ENCODE results near the gene RASAL1.
A peak's percentile ranks its signal among the peaks of the same experiment; 100 is the strongest.

RASAL1 gene

DNA sequence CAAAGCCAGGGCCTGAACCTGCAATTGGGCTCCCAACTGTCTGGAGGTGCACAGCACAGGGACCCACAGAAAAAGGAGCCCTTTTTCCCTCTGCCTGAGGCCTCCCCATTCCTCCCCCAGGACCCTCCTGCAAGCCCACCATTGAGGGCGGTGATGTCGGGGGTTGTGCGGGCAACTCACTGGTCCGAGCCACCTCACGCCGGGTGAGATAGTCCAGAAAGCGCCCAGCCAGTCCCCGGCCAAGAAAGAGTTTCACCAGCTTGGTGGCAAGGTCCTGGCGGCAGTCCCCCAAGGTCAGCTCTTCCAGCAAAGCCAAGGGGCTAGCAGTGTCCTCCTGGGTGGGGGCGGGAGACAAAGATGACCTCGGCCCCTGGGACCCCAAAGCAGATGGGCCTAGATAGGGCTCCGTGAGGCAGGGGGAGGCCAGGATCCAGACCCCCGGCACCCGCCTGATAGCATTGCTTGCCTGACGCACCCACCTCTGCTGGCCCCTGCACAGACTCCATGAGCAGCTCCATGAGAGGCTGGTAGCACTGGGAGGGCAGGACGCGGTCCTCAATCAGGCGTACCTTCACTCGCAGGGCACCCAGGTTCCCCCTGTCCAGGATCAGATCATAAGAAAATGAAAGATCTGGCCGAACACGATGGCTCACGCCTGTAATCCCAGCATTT, 20.0 kb downstream of the RASAL1 start:
- DNase-seq (ENCODE audit: low read depth in 2 of 2): no peak

DNA sequence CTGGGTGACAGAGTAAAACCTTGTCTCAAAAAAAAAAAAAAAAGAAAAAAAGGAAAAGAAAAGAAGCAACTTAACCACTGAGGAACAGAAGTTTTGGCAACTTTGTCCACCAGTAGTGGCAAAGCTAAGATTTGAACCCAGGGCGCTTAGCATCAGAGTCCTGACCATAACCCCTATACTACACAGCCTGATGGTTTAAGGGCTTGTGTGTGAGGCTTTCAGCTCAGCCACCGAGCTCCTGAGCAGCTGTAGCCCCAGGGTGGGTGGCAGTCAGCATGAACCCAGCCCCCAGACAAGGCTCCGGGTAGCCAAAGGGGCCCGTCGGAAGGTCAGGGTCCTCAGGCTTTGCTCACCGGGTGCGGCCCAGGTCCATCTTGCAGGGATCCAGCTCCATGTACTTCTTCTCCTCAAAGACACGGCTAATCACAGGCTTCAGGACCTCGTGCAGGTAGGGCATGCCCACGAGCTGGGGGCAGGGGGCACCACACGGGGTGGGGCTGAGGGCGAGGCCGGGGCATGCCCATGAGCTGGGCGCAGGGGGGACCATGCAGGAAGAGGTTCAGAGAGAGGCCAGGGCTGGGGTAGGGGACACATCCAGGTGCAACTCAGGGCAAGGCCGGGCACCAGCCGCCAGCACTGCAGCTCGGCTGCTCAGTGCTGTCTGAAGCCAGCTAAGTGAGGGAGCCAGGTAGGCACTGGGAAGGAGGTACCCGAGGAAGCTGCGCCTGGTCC, 20.9 kb downstream of the RASAL1 start:
- DNase-seq (ENCODE audit: low read depth in 2 of 2): no peak

DNA sequence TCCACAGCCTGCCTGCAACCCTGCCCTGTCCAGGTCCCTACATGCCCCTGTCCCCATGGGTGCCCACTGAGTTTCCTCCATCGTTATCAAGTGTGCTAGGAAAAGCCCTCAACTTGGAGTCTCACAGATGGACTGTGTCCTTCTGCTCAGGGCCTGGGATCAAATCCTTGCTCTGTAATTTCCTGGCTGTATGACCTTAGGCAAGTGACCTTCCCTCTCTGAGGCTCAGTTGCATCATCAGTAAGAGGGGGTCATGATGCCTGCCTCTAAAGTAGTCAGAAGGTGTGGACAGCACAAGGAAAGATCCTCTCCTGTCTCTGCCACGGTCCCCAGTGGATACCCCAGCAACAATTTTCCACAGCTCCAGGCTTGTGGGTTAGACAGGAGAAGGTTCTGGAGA, 22.2 kb downstream of the RASAL1 start:
- no peak for DNase-seq (ENCODE audit: low read depth in 2 of 2)

DNA sequence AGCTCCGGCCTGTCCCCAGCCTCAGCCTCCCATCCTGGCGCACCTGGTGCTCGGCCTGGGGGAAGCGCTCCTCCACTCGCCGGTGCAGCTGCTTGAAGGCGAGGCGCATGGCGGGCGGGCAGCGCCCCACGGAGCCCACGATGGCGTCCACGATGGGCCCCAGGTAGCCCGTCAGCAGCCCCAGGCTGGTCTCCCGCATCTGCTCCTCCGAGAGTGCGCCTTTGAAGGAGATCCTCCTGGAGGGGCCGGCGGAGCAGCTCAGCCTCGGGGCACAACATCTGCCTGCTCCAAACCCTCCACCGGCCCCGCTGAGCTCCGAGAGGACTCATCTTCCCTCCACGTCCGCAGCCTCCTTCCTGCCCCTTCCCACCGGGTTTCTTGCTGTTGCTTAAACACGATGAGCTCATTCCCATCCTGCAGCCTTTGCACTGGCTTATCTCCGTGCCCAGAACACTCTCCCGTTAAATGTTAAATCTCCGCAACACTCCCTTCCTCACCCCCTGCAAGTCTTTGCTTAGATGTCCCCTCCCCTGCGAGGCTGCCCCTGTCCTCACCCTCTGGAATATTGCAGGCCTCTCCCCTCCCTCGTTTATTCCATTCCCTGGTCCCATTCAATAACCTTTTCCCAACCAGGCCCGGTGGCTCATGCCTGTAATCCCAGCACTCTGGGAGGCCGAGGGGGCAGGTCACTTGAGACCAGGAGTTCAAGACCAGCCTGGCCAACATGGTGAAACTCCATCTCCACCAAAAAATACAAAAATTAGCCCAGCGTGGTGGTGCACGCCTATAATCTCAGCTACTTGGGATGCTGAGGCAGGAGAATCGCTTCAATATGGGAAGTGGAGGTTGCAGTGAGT, 23.3 kb downstream of the RASAL1 start:
- DNase-seq (ENCODE audit: low read depth in 2 of 2): no peak

DNA sequence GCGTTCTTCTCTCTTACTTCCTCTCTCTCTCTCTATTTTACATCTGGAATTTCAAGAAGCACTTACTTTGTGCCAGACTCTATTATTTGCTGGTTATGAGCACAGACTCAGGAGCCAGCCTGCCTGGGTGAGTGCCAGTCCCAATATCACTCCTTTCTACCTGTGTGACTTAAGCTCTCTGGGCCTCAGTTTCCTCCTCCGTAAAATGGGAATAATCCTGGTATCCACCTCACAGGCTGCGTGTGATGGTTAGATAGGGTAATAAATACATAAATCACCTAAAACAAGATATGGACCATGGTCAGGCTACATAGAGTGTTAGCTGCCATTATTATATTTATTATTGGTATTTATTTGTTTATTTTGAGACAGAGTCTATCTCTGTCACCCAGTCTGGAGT, 24.3 kb downstream of the RASAL1 start:
- no peak for DNase-seq (ENCODE audit: low read depth in 2 of 2)

DNA sequence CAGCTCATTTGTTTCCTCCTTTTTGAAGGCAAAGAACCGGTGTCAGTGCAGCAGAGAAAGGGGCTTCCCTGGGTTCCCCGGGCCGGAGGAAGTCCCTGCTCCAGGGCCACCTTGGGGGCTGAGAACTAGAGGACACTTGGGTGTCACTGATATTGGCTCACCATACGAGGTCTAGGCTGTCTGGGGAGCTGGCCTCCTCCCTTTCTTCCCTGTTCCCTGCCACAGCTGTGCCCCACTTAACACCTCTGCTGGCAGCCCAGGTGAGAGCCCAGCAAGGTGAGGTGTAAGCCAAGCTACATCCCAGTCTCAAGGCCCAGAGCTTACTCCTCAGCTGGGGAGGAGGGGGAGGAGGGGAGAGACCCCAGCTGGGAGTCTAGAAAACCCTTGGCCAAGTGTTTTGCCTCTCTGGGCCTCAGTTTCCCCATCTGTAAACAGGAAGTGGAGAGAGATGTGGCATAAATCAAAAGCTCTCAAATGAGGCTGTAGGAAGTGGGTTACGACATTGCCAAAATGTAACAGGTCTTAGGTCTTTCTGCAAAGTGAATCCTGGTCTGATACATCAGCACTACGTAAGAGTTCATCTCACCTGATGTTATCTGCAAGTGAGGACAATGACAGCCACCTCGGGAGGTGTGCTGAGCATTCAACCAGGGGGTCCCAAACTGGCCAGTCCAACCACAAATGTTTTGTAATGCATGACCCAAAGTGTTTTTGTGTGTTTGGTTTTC, 25.5 kb downstream of the RASAL1 start:
- DNase-seq (ENCODE audit: low read depth in 2 of 2): no peak

DNA sequence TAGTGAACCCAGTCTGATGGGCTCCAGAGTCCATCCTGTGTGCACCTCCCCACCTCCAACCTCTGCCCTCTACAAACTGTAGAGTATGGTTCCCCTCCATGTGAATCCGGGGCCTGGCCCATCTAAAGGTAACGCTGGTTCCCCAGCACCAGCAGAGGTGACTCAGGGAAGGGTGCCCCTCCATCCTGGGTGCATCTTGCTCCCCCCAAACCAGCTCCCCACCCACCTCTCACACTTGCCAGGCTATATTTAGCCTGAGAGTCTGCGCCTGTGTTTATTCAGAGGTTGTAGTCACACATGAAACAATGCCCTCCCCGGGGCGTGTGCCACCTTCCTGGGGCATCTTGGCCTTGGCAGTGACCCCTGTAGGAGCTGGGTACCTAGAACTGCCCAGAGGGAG, 26.2 kb downstream of the RASAL1 start:
- DNase-seq (ENCODE audit: low read depth in 2 of 2): no peak

DNA sequence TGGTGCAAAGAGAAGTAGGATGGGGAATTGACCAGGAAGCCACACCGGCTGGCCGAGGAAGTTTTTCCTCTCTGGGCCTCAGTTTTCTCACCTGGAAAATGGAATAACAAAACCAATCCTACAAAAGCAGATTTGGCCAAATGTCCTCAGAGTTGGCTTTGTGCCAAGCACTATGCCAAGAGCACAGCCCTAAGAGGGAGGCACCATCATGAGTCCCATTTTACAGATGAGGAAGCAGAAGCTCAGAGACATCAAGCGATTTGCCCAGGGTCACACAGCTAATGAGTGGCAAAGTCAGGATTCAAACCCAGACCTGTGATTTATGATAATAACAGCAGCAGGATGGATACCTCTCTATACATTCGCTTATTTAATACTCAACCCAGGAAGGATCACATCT, 27.3 kb downstream of the RASAL1 start:
- DNase-seq (ENCODE audit: low read depth in 2 of 2): no peak

DNA sequence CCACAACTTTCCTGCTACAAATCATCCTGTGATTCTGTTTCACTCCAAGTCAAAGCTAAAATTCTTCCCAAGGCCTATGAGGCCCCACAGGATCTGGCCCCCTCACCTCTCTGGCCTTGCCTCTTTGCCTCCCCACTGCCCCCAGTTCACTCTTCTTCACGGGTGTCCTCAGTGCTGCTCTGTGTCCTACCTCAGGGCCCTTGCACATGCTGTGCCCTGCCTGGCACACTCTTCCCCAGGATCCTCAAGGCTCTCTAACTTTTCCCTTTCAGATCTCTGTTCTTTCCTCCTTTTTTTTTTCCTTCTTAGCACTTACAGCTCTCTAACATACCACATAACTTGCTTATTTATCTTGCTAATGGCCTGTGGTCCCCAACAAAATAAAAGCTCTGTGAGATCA, 29.2 kb downstream of the RASAL1 start:
- no peak for DNase-seq (ENCODE audit: low read depth in 2 of 2)

DNA sequence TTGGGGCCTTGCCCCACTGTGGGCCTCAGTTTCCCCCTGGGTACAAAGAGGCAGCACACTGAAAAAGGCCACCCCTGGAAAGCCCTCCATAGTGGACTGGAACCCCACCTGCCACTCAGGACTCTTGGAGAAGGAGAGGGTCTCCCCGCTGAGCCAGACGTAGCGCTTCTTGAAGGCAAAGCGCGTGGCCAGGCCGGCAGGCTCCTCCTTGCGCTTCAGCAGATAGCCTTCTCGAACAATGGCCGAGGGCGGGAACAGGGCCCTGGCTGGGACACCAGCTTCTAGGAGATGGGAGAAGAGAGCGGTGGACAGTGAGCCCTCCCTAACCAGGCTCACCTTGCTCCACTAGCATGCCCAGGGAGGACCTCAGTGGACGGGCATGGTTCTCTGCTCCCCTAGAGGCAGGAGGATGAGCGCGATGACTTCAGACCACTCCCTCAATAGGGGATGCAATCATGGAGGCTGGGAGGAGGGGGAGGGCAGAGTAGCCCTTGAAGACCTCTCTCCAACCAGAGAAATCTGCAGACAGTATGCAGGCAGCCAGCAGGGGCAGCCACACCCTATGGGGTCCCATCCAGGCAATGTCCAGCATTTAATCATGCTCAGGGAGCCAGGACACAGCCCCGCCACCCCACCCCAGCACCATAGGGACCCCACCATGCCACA, 29.8 kb downstream of the RASAL1 start:
- DNase-seq (ENCODE audit: low read depth in 2 of 2): no peak

DNA sequence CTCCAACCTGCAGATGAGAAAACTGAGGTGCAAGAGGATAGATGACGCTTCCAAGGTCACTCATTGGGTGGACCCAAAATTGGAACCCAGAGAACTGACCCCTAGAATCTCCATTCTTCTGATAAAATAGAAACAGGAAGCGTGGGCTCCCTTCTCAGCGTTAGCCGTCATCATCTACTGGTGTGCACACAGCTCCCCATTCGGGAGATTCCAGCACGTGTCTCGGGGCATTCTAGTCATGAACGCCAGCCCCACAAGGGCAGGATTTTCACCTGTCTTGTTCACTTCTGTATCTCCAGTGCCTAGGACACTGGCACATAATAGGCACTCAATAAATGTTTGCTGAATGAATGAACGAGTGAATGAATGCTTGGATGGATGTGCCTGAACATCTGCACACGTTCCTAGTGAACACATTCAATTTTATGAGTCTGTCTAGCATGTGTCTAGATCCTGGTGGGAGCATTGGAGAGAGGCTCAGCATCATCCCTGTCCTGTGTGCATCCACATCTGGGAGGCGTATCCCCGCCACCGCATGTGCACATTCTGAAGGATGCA, 30.5 kb downstream of the RASAL1 start:
- DNase-seq (ENCODE audit: low read depth in 2 of 2): no peak

DNA sequence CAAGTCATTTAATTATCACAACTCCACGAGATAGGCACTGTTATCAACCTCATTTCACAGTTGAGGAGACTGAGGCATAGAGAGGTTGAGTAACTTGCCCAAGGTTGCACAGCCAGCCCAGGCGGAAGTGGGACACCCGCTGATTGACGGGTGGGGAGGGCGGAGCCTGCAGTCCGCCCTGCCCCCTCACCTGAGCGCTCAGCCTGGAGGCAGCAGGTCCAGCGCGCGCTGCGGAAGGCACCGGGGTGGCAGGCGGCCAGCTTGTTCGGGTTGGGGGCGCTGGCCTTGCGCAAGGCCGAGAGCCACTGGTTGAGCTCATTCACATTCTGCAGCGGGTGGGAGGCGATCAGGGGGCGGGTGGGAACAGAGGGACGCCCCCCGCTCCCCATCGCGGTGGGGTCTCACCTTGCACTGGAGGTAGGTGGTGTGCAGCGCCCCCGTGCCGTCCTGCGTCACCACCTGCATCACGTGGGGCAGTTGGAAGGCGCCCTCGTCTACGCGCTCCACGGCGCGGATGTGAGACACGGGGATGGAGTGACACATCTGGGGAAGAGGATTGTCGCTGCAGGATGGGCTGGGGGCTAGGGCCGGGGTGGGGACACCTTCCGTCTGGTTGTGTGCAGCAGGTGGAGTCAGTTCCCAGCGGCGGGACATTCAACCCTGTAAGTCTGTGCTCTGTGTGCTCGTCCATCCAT, 31.7 kb downstream of the RASAL1 start:
- peak in 1 of 2 donors; percentile 30 for DNase-seq (ENCODE audit: low read depth in 2 of 2)

DNA sequence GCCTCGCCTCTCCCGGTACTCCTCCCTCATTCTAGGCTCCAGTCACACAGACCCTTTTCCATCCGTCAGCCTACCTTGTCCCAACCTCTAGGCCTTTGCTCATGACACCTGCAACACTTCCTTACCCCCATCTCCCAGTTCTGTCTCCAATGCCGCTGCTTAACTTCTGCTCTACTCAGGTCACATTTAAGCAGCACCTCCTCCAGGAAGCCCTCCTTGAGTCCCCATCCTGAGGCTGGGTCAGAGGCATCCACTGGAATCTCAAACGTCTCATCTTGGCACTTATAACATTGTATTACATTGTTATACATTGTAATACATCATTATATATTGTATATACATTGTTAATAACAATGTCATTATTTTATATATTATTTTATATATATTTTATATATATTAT, 32.8 kb downstream of the RASAL1 start:
- DNase-seq (ENCODE audit: low read depth in 2 of 2): no peak

DNA sequence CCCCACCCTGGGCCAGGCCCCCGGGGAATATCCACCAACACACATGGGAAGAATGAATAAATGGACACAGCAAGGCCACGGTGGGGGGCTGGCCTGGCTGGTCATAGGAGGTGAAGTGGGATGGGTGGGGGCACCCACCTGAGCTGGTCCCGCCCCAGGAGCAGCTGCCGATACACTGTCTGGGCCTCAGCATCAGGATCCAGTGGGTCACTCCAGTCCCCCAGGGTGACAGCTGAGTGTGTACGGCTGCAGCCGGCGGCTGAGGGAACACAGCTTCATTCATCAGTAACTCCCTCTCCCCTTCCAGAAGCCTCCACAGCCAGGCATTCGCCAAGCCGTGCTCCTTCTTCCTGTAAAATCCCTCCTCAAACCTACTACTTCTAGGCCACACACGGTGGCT, 33.8 kb downstream of the RASAL1 start:
- DNase-seq (ENCODE audit: low read depth in 2 of 2): no peak

DNA sequence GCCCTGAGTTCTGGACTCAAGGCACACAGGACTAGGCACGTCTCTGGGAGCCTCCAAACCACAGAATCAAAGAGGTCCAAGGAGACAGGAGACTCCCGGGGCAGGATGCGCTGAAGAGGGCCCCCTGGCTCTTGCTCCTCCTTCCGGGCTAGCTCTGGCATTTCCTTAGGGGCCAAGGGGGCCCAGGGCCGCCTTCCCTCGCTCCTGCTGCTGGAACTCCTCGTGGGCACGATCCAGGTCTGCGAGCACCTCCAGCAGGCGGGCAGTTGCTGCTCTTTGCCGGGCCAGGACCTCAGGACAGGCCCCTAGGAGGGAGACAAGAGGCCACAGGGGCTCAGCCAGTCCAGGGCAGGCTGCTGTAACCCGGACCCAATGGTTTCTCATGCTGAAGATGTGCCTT, 35.8 kb downstream of the RASAL1 start:
- no peak for DNase-seq (ENCODE audit: low read depth in 2 of 2)

DNA sequence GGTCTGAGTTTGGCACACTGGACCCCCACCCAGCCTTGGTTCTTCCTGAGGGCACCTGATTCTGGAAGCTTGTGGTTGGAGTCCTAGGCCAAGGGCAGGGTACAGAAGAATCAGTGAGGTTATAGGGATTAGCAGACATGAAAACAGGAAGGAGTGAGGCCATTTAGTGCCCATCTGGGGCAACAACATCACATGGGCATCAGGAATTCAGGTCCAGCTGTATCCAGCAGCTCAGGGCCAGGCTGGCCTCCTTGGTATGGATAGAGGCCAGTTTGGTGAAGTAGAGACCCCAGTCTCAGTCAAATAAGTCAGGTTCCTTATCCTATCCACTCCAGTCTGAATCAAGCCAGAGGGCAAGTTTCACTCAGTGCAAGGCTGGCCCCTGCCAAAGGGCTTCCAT, 36.2 kb downstream of the RASAL1 start:
- no peak for DNase-seq (ENCODE audit: low read depth in 2 of 2)

DNA sequence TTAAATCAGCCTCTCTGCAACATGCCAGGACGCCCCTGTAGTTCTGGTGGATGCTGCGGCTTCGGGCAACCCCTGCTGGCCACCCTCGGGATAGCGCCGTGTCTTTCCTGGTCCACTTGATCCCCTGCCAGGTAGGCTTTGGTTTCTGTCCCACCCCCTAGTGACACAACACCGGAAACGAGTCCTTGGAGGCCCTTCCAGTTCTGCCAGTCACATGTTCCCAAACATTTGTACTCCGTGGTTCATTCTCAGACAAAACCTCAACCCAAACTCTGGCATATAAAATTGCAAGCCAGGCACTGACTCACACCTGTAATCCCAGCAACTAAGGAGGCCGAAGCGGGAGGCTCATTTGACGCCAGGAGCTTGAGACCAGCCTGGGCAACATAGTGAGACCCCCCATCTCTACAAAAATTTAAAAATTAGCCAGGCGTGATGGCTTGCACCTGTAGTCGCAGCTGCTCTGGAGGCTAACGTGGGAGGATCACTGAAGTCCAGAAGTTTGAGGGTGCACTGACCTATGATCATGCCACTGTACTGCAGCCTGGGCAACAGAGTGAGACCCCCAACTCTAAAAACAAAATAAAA, 37.0 kb downstream of the RASAL1 start:
- peak; percentile 21 to 29 for DNase-seq (ENCODE audit: low read depth in 2 of 2)

DNA sequence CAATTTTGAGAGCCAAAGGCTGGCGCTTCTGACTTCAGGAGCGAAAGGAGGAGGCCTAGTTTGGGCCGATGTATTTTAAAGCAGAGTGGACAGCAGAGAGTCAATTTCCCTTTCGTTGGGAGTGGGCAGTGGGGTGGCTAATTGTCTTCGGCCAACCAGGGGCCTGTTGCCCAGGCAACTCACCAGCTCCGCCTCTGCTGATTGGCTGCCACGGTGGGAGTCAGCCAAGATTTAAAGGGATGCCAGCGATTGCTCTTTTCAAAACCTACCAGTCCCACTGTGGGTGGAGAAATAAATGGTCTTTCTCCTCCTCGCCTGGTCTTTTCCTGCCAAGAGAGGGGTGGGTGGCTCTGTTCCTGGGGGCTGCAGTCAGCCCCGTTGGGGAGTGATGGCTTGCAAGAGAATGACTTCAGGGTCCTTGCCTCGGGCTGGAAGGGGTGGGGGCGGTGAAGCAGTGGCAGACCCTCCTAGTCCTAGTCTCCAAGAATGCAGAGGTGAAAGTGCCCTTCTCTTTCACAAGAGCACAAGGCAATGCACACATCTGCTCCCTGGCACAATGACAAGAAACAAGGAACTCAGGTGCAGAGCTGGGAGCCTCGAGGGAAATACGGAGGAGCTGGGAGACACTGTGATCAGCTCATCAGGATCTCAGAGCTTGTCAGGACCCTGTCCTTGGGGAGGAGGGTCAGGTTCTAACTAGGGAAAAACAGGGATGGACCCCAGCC, 37.7 kb downstream of the RASAL1 start:
- DNase-seq (ENCODE audit: low read depth in 2 of 2): no peak

DNA sequence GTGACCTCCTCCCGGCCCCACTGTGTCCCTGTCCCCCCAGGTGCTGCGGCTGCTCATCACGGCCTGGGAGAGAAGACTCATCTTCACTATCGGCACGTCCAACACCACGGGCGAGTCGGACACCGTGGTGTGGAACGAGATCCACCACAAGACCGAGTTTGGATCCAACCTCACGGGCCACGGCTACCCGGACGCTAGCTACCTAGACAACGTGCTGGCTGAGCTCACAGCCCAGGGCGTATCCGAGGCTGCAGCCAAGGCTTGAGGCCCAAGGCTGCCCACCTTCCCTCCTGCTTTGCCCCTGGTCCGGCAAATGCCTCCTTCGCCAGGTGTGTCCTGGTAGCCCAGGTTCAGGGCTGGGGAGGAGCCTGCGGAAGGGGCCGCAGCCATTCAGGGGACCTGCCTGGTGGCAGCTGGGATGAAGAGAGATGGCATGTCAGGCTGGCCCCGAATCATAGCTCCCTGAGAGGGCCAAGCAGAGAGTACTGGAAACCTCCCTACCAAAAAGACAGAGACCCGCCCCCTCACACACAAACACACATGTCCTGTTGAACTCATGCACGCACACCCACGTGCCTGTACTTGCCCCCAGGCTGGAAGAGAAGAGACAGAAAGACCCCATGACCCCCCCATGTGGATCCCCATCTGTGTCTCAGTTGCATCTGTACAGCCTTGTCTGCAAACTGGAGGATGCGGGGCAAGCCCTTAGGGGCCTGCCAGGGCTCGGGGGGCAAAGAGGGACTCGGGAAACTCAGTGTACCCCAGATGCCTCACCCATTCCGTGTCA, 38.7 kb downstream of the RASAL1 start:
- no peak for DNase-seq (ENCODE audit: low read depth in 2 of 2)
